ENCODE results near the gene NFYC. TPM values are rescaled to one million over a fixed set of nuclear protein-coding genes. Genes with fewer than 3 reads are reported as not detected.

Gene NFYC
- total and polyA plus RNA-seq, 2 experiments from 2014 or later: 36.2 to 42.7 TPM

GRCh38 chr1:40740039-40740996 is 48.8 kb downstream of the NFYC start:
- Histone ChIP-seq H4K20me1 (replicated peaks; ENCODE audit: insufficient read depth) (peaks cover 40% of the 10 kb centered on the region), H3K79me2 (replicated peaks; ENCODE audit: insufficient read depth) (peaks cover 72% of the 10 kb centered on the region)

GRCh38 chr1:40740997-40741736 is 49.7 kb downstream of the NFYC start:
- Histone ChIP-seq H3K27ac (ENCODE audit: low read depth) (no peak overlapping the region), H3K4me2 (no peak overlapping the region), H3K9me2 (ENCODE audit: insufficient read depth) (no peaks in the 10 kb centered on the region), H3K4me3 (no peak overlapping the region), H3F3A (replicated peaks; ENCODE audit: low read depth) (no peaks in the 10 kb centered on the region), H3K36me3 (ENCODE audit: insufficient read depth) (peaks cover 32% of the 10 kb centered on the region), H3K79me2 (replicated peaks; ENCODE audit: insufficient read depth) (peaks cover 69% of the 10 kb centered on the region), H3K27me3 (ENCODE audit: insufficient read depth) (no peaks in the 10 kb centered on the region), H3K4me1 (ENCODE audit: insufficient read depth) (0 out of 2 replicates have a peak, but pooled peaks cover 2% of the 10 kb centered on the region), H4K20me1 (replicated peaks; ENCODE audit: insufficient read depth) (peaks cover 38% of the 10 kb centered on the region), H2AFZ (no peak overlapping the region)
- no peak overlapping the region for H3K27ac Mint-ChIP-seq
- no peak overlapping the region for H3K4me3 Mint-ChIP-seq
- peaks cover 6% of the 10 kb centered on the region; the same call in 2 of the 3 replicates for H3K4me1 Mint-ChIP-seq
- no peaks in the 10 kb centered on the region for H3K9me3 Mint-ChIP-seq
- DNase-seq (ENCODE audit: low spot score) (no peak), ATAC-seq (no peak)
- H3K27me3 Mint-ChIP-seq (ENCODE audit: insufficient read depth, low read depth, poor library complexity): peaks cover 2% of the 10 kb centered on the region
- peaks cover 54% of the 10 kb centered on the region for H3K36me3 Mint-ChIP-seq (ENCODE audit: low read depth)
- TF ChIP-seq POLR2AphosphoS5 (IDR thresholded peaks at IDR 0.05; ENCODE audit: low read depth): no peak
- no peak for TF ChIP-seq ZNF331 (CRISPR knock-in tag; IDR thresholded peaks at IDR 0.05; ENCODE audit: low read depth)
- TF ChIP-seq ZNF462 (CRISPR knock-in tag; IDR thresholded peaks at IDR 0.05): no peak
- TF ChIP-seq JUNB (IDR thresholded peaks at IDR 0.05; ENCODE audit: unreplicated experiment): no peak
- no peak for TF ChIP-seq STAT1 (IDR thresholded peaks at IDR 0.05; ENCODE audit: unreplicated experiment)
- TF ChIP-seq ETS1 (IDR thresholded peaks at IDR 0.05): no peak
- no peak for TF ChIP-seq NANOG (IDR thresholded peaks at IDR 0.05; ENCODE audit: borderline replicate concordance)
- no peak for TF ChIP-seq ZNF114 (CRISPR knock-in tag; IDR thresholded peaks at IDR 0.05)

More at GRCh38 chr1:40740039-40740996, 48.8 kb downstream of the NFYC start:
- Histone ChIP-seq H2AFZ (no peak overlapping the region), H3K4me1 (ENCODE audit: insufficient read depth) (0 out of 2 replicates have a peak, but pooled peaks cover 5% of the 10 kb centered on the region), H3F3A (replicated peaks; ENCODE audit: low read depth) (no peaks in the 10 kb centered on the region), H3K27me3 (ENCODE audit: insufficient read depth) (no peaks in the 10 kb centered on the region), H3K4me3 (no peak overlapping the region), H3K27ac (ENCODE audit: low read depth) (no peak overlapping the region), H3K9me2 (ENCODE audit: insufficient read depth) (no peaks in the 10 kb centered on the region), H3K36me3 (ENCODE audit: insufficient read depth) (peaks cover 32% of the 10 kb centered on the region), H3K4me2 (no peak overlapping the region)
- Mint-ChIP-seq H3K36me3 (ENCODE audit: low read depth) (peaks cover 51% of the 10 kb centered on the region), H3K4me3 (no peak overlapping the region), H3K9me3 (no peaks in the 10 kb centered on the region), H3K27me3 (ENCODE audit: insufficient read depth, low read depth, poor library complexity) (peaks cover 2% of the 10 kb centered on the region), H3K4me1 (peaks cover 10% of the 10 kb centered on the region; the same call in 2 of the 3 replicates), H3K27ac (no peak overlapping the region; the same call in 1 of the 2 replicates)
- ATAC-seq (no peak), DNase-seq (ENCODE audit: low spot score) (no peak)
- TF ChIP-seq NANOG (IDR thresholded peaks at IDR 0.05; ENCODE audit: borderline replicate concordance): no peak
- TF ChIP-seq CREB1 (CRISPR knock-in tag; IDR thresholded peaks at IDR 0.05; ENCODE audit: low read depth): no peak
- no peak for TF ChIP-seq ZNF114 (CRISPR knock-in tag; IDR thresholded peaks at IDR 0.05)
- no peak for TF ChIP-seq STAT1 (IDR thresholded peaks at IDR 0.05; ENCODE audit: unreplicated experiment)
- TF ChIP-seq EZH2 (IDR thresholded peaks at IDR 0.05; ENCODE audit: low read depth, unreplicated experiment): no peak

Measured in GM23338 (cell line).